Adrenal gland (tissue), 12 donors: Measurements from ENCODE around the gene FAM227B. TPM values are rescaled to one million over a fixed set of nuclear protein-coding genes. Genes with fewer than 3 reads are reported as not detected.

Source experiments
- DNase-seq, 7 donors: peaks; one replicate each; pipeline ENCODE4 v3.0.0-alpha.2; 2019 to 2020
- H3K27ac ChIP-seq, 5 donors: fragments of 200-600 bp; sonication (generic) in 4 of 5; 1 replicate in 3 of 5; 2 replicates in 2 of 5; pipeline versions ENCODE4 v1.5.1 to v1.8.0; 2016 to 2020; ENCODE audit warnings: mild to moderate bottlenecking in 1 of 5
- H3K27me3 ChIP-seq: fragments of 200-600 bp; 2 replicates; pipeline ENCODE4 v1.8.0; 2021
- H3K36me3 ChIP-seq, 2 donors: fragments of 200-600 bp; replicated peaks in 1 of 2; 1 replicate in 1 of 2; 2 replicates in 1 of 2; pipeline versions ENCODE4 v1.5.1 to v1.8.0; 2018 to 2022
- H3K4me1 ChIP-seq, 2 donors: fragments of 200-600 bp; replicated peaks in 1 of 2; 1 replicate in 1 of 2; 2 replicates in 1 of 2; pipeline versions ENCODE4 v1.5.1 to v1.8.0; 2018 to 2021
- H3K4me3 ChIP-seq, 4 donors: fragments of 200-600 bp; sonication (generic) in 3 of 4; one replicate each; pipeline ENCODE4 v1.5.1; 2016 to 2018
- H3K9me3 ChIP-seq, 3 donors: fragments of 200-600 bp; sonication (generic) in 1 of 3; replicated peaks in 1 of 3; 1 replicate in 2 of 3; 2 replicates in 1 of 3; pipeline versions ENCODE4 v1.5.1 to v1.8.0; 2016 to 2021
- POLR2A ChIP-seq, 2 donors: fragments of 450-650 bp; IDR thresholded peaks; one replicate each; pipeline ENCODE4 v1.6.1; 2017; ENCODE audit warnings: antibody characterized with exemption in 2 of 2, mild to moderate bottlenecking in 2 of 2, moderate library complexity in 1 of 2
- WGBS, 4 donors: extraction: QIAGEN DNeasy Blood & Tissue Kit in 2 of 4; methylation state at CpG; one replicate each; pipeline versions ENCODE4 v1.1.5 to v1.1.7; 2013 to 2017; 5-methylcytosine and 5-hydroxymethylcytosine counted together
- intact Hi-C, 2 donors: fragments of 100-400 bp; cut with DNase I; formaldehyde crosslinking; loops; one replicate each; pipeline versions ENCODE4 v1.14.1 to v1.15.0; 2022 to 2023
- polyA plus RNA-seq, 3 donors: library from polyadenylated mRNA; stranded (reverse); fragments of 200-250 nt in 2 of 3; fragments of 350-450 nt in 1 of 3; fragmentation: Illumina TruSeq in 1 of 3; extraction: RNeasy Lipid Tissue Mini Kit (QIAGEN cat#74804) in 1 of 3; gene quantifications; one replicate each; pipeline ENCODE4 v1.2.3, GENCODE V29; 2013 to 2014
- total RNA-seq, 9 donors: library from RNA; depleted of rRNA in 4 of 9; stranded (reverse); fragments of >200 nt in 4 of 9; fragments of 120-200 nt in 1 of 9; fragmentation: NEBNext Ultra II Directional in 1 of 9; extraction: Animal tissue kit (Norgen Biotek cat#: 25700) in 1 of 9; gene quantifications; one replicate each; pipeline versions ENCODE4 v1.1.0 to v1.2.4, GENCODE V29; 2013 to 2023
- TF ChIP-seq, protein P1 (sequence below), 6 experiments: fragments of 450-650 bp in 4 of 6; fragments of 200-600 bp in 2 of 6; sonication (generic) in 1 of 6; IDR thresholded peaks; 1 replicate in 5 of 6; 2 replicates in 1 of 6; pipeline versions ENCODE4 v1.5.1 to v1.8.0; 2016 to 2021; ENCODE audit warnings: antibody characterized with exemption in 6 of 6, mild to moderate bottlenecking in 2 of 6, moderate library complexity in 1 of 6
- donor health status: healthy with polysubstance abuse.
- donor health status: Bipolar disorder and iron deficiency.
- donor health status: DM: yes; HTN: yes; CAD: no.
- donor health status: DM: no; HTN: no; CAD: no.
- donor health status: DM: no; HTN: no; CAD: no.
- donor health status: DM: yes; HTN: yes; CAD: no.

The FAM227B gene
- total and polyA plus RNA-seq, 12 donors, result 1.4 to 20.4 (median 8.4) TPM

DNA sequence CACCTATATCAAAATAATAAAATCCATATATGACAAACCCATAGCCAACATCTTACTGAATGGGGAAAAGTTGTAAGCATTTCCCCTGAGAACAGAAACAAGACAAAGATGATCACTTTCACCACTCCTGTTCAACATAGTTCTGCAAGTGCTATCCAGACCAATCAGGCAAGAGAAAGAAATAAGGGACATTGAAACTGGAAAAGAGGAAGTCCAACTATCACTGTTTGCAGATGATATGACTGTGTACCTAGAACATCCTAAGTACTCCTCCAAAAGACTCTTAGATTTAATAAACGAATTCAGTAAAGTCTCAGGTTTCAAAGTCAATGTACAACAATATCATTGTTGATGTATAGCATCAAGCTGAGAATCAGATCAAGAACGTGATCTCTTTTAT is 233.1 kb downstream of the FAM227B start:
- TF ChIP-seq, protein P1, sequence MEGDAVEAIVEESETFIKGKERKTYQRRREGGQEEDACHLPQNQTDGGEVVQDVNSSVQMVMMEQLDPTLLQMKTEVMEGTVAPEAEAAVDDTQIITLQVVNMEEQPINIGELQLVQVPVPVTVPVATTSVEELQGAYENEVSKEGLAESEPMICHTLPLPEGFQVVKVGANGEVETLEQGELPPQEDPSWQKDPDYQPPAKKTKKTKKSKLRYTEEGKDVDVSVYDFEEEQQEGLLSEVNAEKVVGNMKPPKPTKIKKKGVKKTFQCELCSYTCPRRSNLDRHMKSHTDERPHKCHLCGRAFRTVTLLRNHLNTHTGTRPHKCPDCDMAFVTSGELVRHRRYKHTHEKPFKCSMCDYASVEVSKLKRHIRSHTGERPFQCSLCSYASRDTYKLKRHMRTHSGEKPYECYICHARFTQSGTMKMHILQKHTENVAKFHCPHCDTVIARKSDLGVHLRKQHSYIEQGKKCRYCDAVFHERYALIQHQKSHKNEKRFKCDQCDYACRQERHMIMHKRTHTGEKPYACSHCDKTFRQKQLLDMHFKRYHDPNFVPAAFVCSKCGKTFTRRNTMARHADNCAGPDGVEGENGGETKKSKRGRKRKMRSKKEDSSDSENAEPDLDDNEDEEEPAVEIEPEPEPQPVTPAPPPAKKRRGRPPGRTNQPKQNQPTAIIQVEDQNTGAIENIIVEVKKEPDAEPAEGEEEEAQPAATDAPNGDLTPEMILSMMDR (IDR thresholded peaks at IDR 0.05), result no peak
- TF ChIP-seq POLR2A (IDR thresholded peaks at IDR 0.05), result no peak
- WGBS, 4 donors, result 60 to 78% (median 71%) methylated on average over 2 of the region's 2 CpGs
- intact Hi-C loops, result no loop called here
- Histone ChIP-seq H3K36me3 (no peaks in the 10 kb centered on the region), H3K4me1 (no peaks in the 10 kb centered on the region), H3K27me3 (no peaks in the 10 kb centered on the region), H3K27ac (no peak overlapping the region), H3K9me3 (no peaks in the 10 kb centered on the region), H3K4me3 (no peak overlapping the region)
- no peak for DNase-seq

DNA sequence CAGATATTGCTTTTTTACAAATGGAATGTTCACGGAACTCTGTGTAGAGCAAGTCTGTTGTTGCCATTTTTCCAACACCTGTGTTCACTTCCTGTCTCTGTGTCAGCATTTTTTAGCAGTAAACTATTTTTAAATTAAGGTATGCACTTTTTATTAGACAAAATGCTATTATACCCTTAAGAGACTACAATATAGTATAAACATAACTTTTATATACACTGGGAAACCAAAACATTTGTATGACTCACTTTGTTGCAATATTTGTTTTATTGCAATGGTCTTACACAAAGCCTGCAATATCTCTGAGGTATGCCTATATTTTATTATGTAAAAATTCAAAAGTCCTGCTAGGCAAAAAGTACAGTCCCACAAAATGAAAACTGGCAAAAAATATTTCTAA is 237.4 kb downstream of the FAM227B start:
- Histone ChIP-seq H3K27me3 (no peaks in the 10 kb centered on the region), H3K4me1 (no peaks in the 10 kb centered on the region), H3K4me3 (no peak overlapping the region), H3K27ac (no peak overlapping the region), H3K36me3 (no peaks in the 10 kb centered on the region), H3K9me3 (no peaks in the 10 kb centered on the region)
- no peak for TF ChIP-seq POLR2A (IDR thresholded peaks at IDR 0.05)
- TF ChIP-seq, protein P1 (IDR thresholded peaks at IDR 0.05), result no peak
- WGBS, 4 donors, result 67 to 85% (median 78%) methylated on average over 1 of the region's 1 CpG
- DNase-seq, result no peak
- intact Hi-C loops, result no loop called here

GRCh38 chr15:49382394-49382793 is 238.2 kb downstream of the FAM227B start:
- TF ChIP-seq POLR2A (IDR thresholded peaks at IDR 0.05), result no peak
- TF ChIP-seq, protein P1 (IDR thresholded peaks at IDR 0.05), result no peak

GRCh38 chr15:49380912-49381311 is 239.7 kb downstream of the FAM227B start:
- TF ChIP-seq, protein P1 (IDR thresholded peaks at IDR 0.05), result no peak
- TF ChIP-seq POLR2A (IDR thresholded peaks at IDR 0.05), result no peak
- H3K4me3 ChIP-seq, result no peak overlapping the region
- no peak for DNase-seq
- 77 to 83% (median 78%) methylated on average over 5 of the region's 5 CpGs for WGBS, 4 donors
- no peak overlapping the region for H3K27ac ChIP-seq
- no peaks in the 10 kb centered on the region for H3K27me3 ChIP-seq
- H3K9me3 ChIP-seq, result no peaks in the 10 kb centered on the region
- H3K36me3 ChIP-seq, result no peaks in the 10 kb centered on the region
- intact Hi-C loops, result no loop called here
- no peaks in the 10 kb centered on the region for H3K4me1 ChIP-seq

More at GRCh38 chr15:49382394-49382793, 238.2 kb downstream of the FAM227B start:
- DNase-seq, result no peak
- H3K9me3 ChIP-seq, result no peaks in the 10 kb centered on the region
- H3K4me1 ChIP-seq, result no peaks in the 10 kb centered on the region
- H3K27me3 ChIP-seq, result no peaks in the 10 kb centered on the region
- no peaks in the 10 kb centered on the region for H3K36me3 ChIP-seq
- H3K27ac ChIP-seq, result no peak overlapping the region
- H3K4me3 ChIP-seq, result no peak overlapping the region
- intact Hi-C loops, result no loop called here
